Natural killer cell (primary cell): Measurements from ENCODE around the gene SLC16A13. TPM values are rescaled to one million over a fixed set of nuclear protein-coding genes. Genes with fewer than 3 reads are reported as not detected.

ENCODE experiments used
- ATAC-seq, 3 donors: fragments of 150-1000 bp in 2 of 3; fragments of 200-7000 bp in 1 of 3; cut with Tn5 transposase; 1 replicate in 1 of 3; 2 replicates in 2 of 3; pipeline ENCODE4 v1.10.0; 2021; ENCODE audit warnings: mild to moderate bottlenecking in 2 of 3, moderate library complexity in 2 of 3
- DNase-seq, 2 donors: peaks; one replicate each; pipeline versions ENCODE4 v3.0.0 to v3.0.0-alpha.2; 2013 to 2021; ENCODE audit warnings: mixed read lengths in 1 of 2
- H3K27ac ChIP-seq: one replicate; pipeline ENCODE4 v1.5.1; 2013; ENCODE audit warnings: mild to moderate bottlenecking, low read length
- H3K27me3 ChIP-seq: one replicate; pipeline ENCODE4 v1.6.1; 2013; ENCODE audit warnings: low read length; ENCODE audit not compliant: control insufficient read depth, insufficient read depth
- H3K36me3 ChIP-seq: one replicate; pipeline ENCODE4 v1.6.1; 2013; ENCODE audit warnings: low read length; ENCODE audit not compliant: control insufficient read depth, insufficient read depth
- H3K4me1 ChIP-seq: one replicate; pipeline ENCODE4 v1.6.1; 2013; ENCODE audit warnings: low read length; ENCODE audit not compliant: control insufficient read depth, insufficient read depth
- H3K4me3 ChIP-seq: one replicate; pipeline ENCODE4 v1.5.1; 2013; ENCODE audit warnings: low read length
- H3K9me3 ChIP-seq: one replicate; pipeline ENCODE4 v1.6.1; 2013; ENCODE audit warnings: low read length; ENCODE audit not compliant: control insufficient read depth, insufficient read depth
- H3K27ac Mint-ChIP-seq, 2 donors: one replicate each; pipeline ENCODE4 v1.8.0; 2022; ENCODE audit warnings: mild to moderate bottlenecking in 2 of 2, mixed read lengths in 2 of 2, moderate library complexity in 1 of 2
- H3K27me3 Mint-ChIP-seq, 2 donors: one replicate each; pipeline ENCODE4 v1.8.0; 2022; ENCODE audit warnings: low read depth in 2 of 2, mixed read lengths in 2 of 2
- H3K36me3 Mint-ChIP-seq: one replicate; pipeline ENCODE4 v1.8.0; 2022; ENCODE audit warnings: mixed read lengths
- H3K4me1 Mint-ChIP-seq, 2 donors: one replicate each; pipeline ENCODE4 v1.8.0; 2022; ENCODE audit warnings: mixed read lengths in 2 of 2
- H3K4me3 Mint-ChIP-seq: one replicate; pipeline ENCODE4 v1.8.0; 2022; ENCODE audit warnings: mild to moderate bottlenecking, moderate library complexity, mixed read lengths
- H3K9me3 Mint-ChIP-seq, 2 donors: one replicate each; pipeline ENCODE4 v1.8.0; 2022; ENCODE audit warnings: mixed read lengths in 2 of 2
- WGBS: methylation state at CpG from one replicate; pipeline ENCODE4 v1.1.7; 2013; ENCODE audit warnings: missing lambda C conversion rate; ENCODE audit not compliant: insufficient coverage; 5-methylcytosine and 5-hydroxymethylcytosine counted together
- intact Hi-C: fragments of 100-400 bp; cut with micrococcal nuclease; formaldehyde crosslinking; loops from one replicate; pipeline ENCODE4 v1.14.2; 2022
- total RNA-seq, 4 donors: library from RNA; stranded (reverse); fragments of 120-200 nt in 1 of 4; gene quantifications; one replicate each; pipeline versions ENCODE4 v1.2.3 to v1.2.4, GENCODE V29; 2013 to 2022
- TF ChIP-seq, protein P1 (sequence below): fragments of 200-600 bp; IDR thresholded peaks from one replicate; pipeline ENCODE4 v1.8.0; 2022; ENCODE audit warnings: antibody characterized with exemption

Gene SLC16A13
- total RNA-seq, 3 donors from 2014 or later (not counting 1 experiment from before 2014, with no cell fraction given), result 4.8 to 7.0 (median 6.0) TPM

DNA sequence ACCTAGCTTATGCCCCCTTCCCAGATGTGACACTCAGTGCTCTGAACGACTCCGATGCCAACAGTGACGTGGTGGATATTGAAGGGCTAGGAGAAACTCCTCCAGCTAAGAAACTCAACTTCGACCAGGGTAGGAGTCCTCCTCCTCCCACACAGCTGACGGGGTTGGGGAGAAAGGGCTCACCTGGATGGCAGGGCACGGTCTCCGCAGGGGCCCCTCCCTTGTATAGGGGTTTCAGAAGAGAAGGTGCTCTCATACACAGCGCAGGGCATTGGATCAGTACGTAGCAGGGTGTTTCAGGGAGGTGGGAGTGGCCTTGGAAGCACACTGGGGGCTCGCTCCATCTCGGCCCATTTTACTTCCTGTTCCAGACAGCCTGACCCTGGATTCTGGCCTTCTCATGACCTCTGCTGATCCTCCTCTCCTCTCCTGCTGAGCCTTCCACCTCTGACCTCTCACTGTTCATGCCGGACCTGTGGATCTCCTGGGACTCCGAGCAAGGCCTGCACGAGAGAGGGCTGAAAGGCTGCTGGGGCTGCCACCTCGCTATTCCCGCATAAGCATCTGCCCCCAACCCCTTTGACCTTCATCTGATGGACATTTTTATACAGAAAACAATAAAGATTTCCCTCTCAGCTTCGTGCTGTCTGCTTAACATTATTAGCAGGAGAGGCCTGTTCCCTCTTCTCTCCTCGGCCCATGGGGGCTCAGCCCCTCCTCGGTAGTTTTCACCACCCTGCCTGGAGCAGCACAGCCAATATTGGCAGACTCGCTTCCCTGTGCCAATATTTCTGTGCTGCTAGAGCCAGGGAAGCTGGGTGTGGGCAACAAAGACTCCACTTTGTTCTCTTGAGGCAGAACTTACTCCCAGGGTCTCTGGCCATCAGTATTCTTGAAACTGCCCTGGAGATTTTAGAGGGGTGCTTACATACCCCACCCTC lies 18.7 kb upstream of the SLC16A13 start:
- ATAC-seq, result no peak
- Histone ChIP-seq H3K4me1 (peaks cover 66% of the 10 kb centered on the region), H3K4me3 (no peak overlapping the region), H3K9me3 (no peaks in the 10 kb centered on the region), H3K27ac (no peak overlapping the region), H3K27me3 (no peaks in the 10 kb centered on the region), H3K36me3 (peaks cover 8% of the 10 kb centered on the region)
- no peaks in the 10 kb centered on the region for H3K9me3 Mint-ChIP-seq
- intact Hi-C loops, result loop anchor here (10.0 kb wide), 2 partner anchors 262 to 668 kb away; partner anchors contain the start of genes TP53, WRAP53 and XAF1
- peaks cover 70 to 82% of the 10 kb centered on the region in 2 donors for H3K4me1 Mint-ChIP-seq
- TF ChIP-seq, protein P1, sequence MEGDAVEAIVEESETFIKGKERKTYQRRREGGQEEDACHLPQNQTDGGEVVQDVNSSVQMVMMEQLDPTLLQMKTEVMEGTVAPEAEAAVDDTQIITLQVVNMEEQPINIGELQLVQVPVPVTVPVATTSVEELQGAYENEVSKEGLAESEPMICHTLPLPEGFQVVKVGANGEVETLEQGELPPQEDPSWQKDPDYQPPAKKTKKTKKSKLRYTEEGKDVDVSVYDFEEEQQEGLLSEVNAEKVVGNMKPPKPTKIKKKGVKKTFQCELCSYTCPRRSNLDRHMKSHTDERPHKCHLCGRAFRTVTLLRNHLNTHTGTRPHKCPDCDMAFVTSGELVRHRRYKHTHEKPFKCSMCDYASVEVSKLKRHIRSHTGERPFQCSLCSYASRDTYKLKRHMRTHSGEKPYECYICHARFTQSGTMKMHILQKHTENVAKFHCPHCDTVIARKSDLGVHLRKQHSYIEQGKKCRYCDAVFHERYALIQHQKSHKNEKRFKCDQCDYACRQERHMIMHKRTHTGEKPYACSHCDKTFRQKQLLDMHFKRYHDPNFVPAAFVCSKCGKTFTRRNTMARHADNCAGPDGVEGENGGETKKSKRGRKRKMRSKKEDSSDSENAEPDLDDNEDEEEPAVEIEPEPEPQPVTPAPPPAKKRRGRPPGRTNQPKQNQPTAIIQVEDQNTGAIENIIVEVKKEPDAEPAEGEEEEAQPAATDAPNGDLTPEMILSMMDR, result no peak
- DNase-seq, result no peak
- no peaks in the 10 kb centered on the region for H3K27me3 Mint-ChIP-seq
- 90% methylated on average over 17 of the region's 20 CpGs for WGBS
- H3K27ac Mint-ChIP-seq, result peak overlapping the region; percentile 96 to 100
- H3K4me3 Mint-ChIP-seq, result peak overlapping the region; percentile 75
- no peaks in the 10 kb centered on the region for H3K36me3 Mint-ChIP-seq

DNA sequence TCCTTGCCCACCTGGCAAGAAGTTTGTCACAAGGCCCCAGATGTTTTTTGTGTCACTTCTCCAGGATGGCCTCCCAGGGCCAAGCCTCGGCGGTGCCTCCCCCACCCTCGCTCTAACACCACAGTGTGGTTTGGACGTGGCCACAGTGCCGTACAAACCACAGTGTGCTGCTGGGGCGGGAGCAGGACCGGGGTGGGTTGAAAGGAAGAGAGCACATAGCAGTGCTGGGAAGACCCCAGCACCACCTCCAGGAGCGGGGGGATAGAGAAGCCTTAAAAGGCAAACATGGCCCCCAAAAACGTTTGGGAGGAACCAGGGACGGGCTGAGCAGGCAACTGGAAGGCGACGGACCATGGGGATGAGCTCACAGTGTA lies 18.0 kb upstream of the SLC16A13 start:
- no peaks in the 10 kb centered on the region for H3K27me3 ChIP-seq
- no peaks in the 10 kb centered on the region for H3K9me3 Mint-ChIP-seq
- H3K4me3 Mint-ChIP-seq, result peak overlapping the region; percentile 75
- no peak for ATAC-seq
- DNase-seq, result peak in 1 of 2 donors; percentile 52
- H3K4me1 ChIP-seq, result peaks cover 72% of the 10 kb centered on the region
- TF ChIP-seq, protein P1, result no peak
- no peaks in the 10 kb centered on the region for H3K27me3 Mint-ChIP-seq
- H3K36me3 ChIP-seq, result peaks cover 8% of the 10 kb centered on the region
- no peak overlapping the region for H3K27ac ChIP-seq
- H3K27ac Mint-ChIP-seq, result peak overlapping the region; percentile 96 to 100
- no peaks in the 10 kb centered on the region for H3K36me3 Mint-ChIP-seq
- WGBS, result 26% methylated on average over 12 of the region's 12 CpGs
- intact Hi-C loops, result loop anchor here (10.0 kb wide), 2 partner anchors 263 to 667 kb away; partner anchors contain the start of genes TP53, WRAP53 and XAF1
- peaks cover 68 to 83% of the 10 kb centered on the region in 2 donors for H3K4me1 Mint-ChIP-seq
- no peaks in the 10 kb centered on the region for H3K9me3 ChIP-seq
- no peak overlapping the region for H3K4me3 ChIP-seq

DNA sequence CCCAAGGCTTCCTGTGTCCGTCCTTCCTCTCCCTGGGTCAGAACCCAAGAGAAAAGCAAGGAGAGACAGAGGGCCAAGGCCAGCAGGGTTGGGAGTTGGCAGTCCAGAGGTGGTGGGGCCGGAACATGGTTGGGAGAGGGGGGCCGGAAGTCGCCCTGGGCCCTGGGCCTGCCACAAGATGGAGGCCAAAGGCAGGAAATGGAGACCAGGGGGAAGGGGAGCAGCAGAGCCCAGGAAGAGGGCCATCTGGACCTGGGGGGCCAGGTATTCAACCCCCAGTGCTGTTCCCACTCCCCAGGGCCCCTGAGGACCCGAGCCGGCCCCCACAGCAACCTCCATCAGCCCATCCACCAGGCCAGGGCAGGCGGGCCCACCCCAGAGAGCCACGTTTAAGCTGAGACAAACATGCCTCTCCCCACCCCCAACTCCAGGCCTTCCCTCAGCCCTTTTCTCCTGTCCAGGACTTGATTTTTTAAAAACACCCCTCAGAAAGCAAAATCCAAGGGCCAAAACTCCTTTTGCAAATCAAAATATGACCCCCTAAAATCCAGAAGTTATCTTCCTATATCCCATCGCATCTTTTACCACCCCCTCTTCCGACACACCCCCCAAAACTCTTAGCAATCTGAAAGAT lies 17.4 kb upstream of the SLC16A13 start:
- ATAC-seq (no peak), DNase-seq (no peak)
- Histone ChIP-seq H3K9me3 (no peaks in the 10 kb centered on the region), H3K4me1 (peaks cover 73% of the 10 kb centered on the region), H3K4me3 (no peak overlapping the region), H3K36me3 (peaks cover 8% of the 10 kb centered on the region), H3K27ac (no peak overlapping the region), H3K27me3 (no peaks in the 10 kb centered on the region)
- 84% methylated on average over 10 of the region's 10 CpGs for WGBS
- H3K36me3 Mint-ChIP-seq, result no peaks in the 10 kb centered on the region
- H3K27ac Mint-ChIP-seq, result peak overlapping the region; percentile 96 to 100
- H3K4me1 Mint-ChIP-seq, result peaks cover 67 to 83% of the 10 kb centered on the region in 2 donors
- intact Hi-C loops, result loop anchor here (10.0 kb wide), 2 partner anchors 264 to 666 kb away; partner anchors contain the start of genes TP53, WRAP53 and XAF1
- TF ChIP-seq, protein P1, result no peak
- no peaks in the 10 kb centered on the region for H3K27me3 Mint-ChIP-seq
- H3K4me3 Mint-ChIP-seq, result peak overlapping the region; percentile 75
- H3K9me3 Mint-ChIP-seq, result no peaks in the 10 kb centered on the region
